ENCODE data around the gene ARHGEF7.

DNA sequence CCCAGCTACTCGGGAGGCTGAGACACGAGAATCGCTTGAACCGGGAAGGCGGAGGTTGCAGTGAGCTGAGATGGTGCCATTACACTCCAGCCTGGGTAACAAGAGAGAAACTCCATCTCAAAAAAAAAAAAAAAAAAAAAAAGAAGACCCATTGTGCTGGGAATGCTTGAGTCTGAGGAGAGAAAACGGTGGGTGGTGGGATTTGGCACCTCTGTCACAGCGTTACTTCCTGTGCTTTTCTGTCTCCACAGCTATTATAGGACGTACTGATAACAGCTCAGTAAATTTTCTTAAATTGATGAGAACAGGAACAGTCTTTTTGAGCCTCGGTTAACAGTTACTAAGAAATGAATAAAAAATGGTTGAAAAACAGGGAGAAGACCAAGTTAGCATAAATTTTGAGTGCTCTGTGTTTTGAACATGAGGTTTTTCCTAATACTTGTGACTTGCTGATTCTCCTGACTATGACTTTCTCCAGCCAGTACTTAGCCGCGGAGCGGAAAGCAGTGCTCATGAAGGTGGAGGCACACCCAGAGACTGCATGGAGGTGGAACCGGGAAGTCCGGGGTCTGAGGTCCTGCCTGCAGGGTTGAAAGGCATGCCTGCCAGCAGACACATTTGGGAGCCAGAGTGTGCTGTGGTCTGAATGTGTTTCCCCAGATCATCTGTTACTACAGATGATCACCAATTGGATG lies 150.0 kb downstream of the ARHGEF7 start:
- TF ChIP-seq, protein P1, sequence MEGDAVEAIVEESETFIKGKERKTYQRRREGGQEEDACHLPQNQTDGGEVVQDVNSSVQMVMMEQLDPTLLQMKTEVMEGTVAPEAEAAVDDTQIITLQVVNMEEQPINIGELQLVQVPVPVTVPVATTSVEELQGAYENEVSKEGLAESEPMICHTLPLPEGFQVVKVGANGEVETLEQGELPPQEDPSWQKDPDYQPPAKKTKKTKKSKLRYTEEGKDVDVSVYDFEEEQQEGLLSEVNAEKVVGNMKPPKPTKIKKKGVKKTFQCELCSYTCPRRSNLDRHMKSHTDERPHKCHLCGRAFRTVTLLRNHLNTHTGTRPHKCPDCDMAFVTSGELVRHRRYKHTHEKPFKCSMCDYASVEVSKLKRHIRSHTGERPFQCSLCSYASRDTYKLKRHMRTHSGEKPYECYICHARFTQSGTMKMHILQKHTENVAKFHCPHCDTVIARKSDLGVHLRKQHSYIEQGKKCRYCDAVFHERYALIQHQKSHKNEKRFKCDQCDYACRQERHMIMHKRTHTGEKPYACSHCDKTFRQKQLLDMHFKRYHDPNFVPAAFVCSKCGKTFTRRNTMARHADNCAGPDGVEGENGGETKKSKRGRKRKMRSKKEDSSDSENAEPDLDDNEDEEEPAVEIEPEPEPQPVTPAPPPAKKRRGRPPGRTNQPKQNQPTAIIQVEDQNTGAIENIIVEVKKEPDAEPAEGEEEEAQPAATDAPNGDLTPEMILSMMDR (IDR thresholded peaks at IDR 0.05; ENCODE audit: insufficient read depth, low read depth, low read length): no peak
- TF ChIP-seq EZH2 (IDR thresholded peaks at IDR 0.05; ENCODE audit: insufficient read depth, low read length): no peak
